ENCODE data around the gene PRCD. TPM values are rescaled to one million over a fixed set of nuclear protein-coding genes. Genes with fewer than 3 reads are reported as not detected.
A peak's percentile ranks its signal among the peaks of the same experiment; 100 is the strongest.

PRCD gene
- total RNA-seq, 2 donors from 2014 or later: 1.9 to 2.4 TPM

DNA sequence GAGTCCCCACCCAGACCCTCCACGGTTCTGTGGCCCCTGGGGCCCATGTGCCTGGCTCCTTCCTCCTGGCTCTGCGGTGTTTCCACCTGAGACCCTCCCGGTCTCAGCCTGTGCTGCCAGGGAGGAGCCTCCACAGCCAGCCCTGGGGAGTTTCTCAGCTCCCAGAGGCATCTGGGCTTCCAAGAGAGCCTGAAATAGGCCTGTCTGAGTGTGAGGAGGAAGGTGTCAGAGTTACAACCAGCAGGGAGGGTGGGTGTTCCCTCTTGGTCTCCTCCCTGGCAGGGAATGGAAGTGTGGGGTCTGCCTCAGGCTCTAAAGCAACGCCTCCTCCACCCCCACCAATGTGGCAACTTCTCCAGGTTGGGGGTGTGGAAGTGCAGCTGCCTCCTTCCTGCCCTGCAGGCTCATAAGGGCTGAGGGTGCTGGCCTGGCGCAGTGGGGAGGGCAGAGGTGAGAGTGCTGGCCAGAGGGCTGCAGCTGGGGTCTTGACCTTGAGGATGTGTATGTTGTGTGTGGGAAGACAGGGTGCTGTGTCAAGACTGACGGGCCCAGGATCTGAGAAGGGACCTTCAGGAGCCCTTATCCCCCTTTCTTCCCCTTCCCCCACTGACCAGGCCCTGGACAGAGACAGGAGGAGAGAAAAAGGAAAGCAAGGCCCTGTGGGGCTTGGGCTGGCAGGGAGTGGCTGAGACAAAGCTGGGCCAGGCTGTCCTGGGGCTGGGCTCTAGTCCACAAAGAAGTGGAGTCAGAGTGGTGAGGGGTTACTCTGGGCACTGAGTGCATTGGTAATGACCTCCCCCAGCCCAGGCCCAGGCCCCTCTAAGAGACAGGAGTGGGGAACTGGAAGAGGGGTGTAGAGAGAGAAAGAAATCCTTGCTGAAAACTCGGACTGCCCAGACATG lies 4.8 kb upstream of the PRCD start:
- ATAC-seq (ENCODE audit: insufficient number of reproducible peaks, low FRiP score, low read depth): no peak
- H3K9me3 ChIP-seq: no peaks in the 10 kb centered on the region
- DNase-seq (ENCODE audit: low spot score): no peak
- H3K27ac ChIP-seq: no peak overlapping the region
- peaks cover 5% of the 10 kb centered on the region for H3K27me3 ChIP-seq (replicated peaks; ENCODE audit: insufficient read depth)
- H3K4me3 ChIP-seq: no peak overlapping the region
- no peaks in the 10 kb centered on the region for H3K36me3 ChIP-seq
- TF ChIP-seq CTCF (IDR thresholded peaks at IDR 0.05): no peak
- H3K4me1 ChIP-seq (ENCODE audit: control insufficient read depth in 1 of 2, low read depth in 2 of 2): peaks cover 11 to 28% of the 10 kb centered on the region in 2 donors

GRCh38 chr17:76535788-76536510 lies 3.9 kb upstream of the PRCD start:
- no peak overlapping the region for H3K27ac ChIP-seq
- H3K9me3 ChIP-seq: no peaks in the 10 kb centered on the region
- no peak for ATAC-seq (ENCODE audit: insufficient number of reproducible peaks, low FRiP score, low read depth)
- H3K27me3 ChIP-seq (replicated peaks; ENCODE audit: insufficient read depth): peaks cover 5% of the 10 kb centered on the region
- no peak for TF ChIP-seq CTCF (IDR thresholded peaks at IDR 0.05)
- H3K36me3 ChIP-seq: no peaks in the 10 kb centered on the region
- no peak for DNase-seq (ENCODE audit: low spot score)
- H3K4me1 ChIP-seq (ENCODE audit: control insufficient read depth in 1 of 2, low read depth in 2 of 2): peaks cover 4 to 25% of the 10 kb centered on the region in 2 donors
- H3K4me3 ChIP-seq: no peak overlapping the region

DNA sequence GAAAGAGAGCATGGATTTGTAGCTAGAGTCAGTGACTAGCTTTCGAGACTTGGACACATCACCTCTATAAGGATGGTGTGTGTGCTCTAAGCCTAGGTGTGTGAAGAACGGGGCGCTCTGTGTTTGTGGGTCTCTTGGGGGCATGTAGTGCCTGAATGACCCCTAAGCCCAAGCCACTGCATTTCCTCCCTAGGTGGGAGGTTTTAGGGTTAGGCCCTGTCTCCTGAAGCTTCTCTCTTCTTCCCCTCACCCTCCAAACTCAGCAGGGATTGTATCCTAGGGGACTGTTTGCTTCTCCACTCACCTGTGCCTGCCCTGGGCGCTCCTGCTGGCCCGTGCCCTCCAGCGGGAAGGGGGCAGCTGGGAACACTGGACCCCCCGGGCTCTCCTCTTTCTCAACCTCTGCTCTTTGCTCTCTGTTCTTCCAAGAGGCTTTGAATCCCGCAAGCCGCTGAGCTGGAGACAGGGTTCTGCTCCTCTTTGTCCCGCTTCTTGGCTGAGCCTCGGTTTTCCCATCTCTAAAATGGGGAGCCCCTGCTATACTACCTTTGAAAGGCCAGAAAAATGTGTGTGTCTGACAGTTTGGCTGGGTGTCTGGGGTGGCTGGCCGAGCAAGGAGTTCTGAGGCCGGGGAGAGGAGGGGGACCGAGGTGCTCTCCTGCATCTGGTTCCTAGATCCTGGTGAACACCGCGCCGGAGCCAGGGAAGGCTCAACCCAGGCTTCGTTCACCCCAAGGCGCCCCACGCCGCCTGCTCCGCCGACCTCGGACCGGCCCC lies 3.1 kb upstream of the PRCD start:
- H3K27me3 ChIP-seq (replicated peaks; ENCODE audit: insufficient read depth): peaks cover 5% of the 10 kb centered on the region
- H3K4me1 ChIP-seq (ENCODE audit: control insufficient read depth in 1 of 2, low read depth in 2 of 2): peaks cover 4 to 27% of the 10 kb centered on the region in 2 donors
- H3K27ac ChIP-seq: no peak overlapping the region
- DNase-seq (ENCODE audit: low spot score) (no peak), ATAC-seq (ENCODE audit: insufficient number of reproducible peaks, low FRiP score, low read depth) (no peak)
- no peaks in the 10 kb centered on the region for H3K9me3 ChIP-seq
- peak overlapping the region; percentile 65 for H3K4me3 ChIP-seq
- no peaks in the 10 kb centered on the region for H3K36me3 ChIP-seq
- TF ChIP-seq CTCF (IDR thresholded peaks at IDR 0.05): no peak

DNA sequence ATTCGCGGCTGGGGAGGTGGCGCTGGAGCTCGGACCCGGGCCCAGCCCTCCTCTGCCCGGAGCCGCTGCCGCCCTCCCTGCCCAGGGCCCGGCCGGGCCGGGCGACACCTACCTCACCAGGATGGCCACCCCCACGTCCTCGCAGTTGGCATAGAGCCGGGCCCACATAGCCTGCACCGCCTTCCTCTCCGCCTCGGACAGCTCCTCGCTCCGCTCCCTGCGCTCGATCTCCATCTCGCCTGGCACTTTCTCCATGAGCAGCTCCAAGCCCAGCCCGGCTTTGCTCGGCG lies 2.6 kb upstream of the PRCD start:
- Histone ChIP-seq H3K27me3 (replicated peaks; ENCODE audit: insufficient read depth) (peaks cover 5% of the 10 kb centered on the region), H3K27ac (no peak overlapping the region), H3K4me1 (ENCODE audit: control insufficient read depth in 1 of 2, low read depth in 2 of 2) (peaks cover 4 to 27% of the 10 kb centered on the region in 2 donors), H3K9me3 (no peaks in the 10 kb centered on the region), H3K36me3 (no peaks in the 10 kb centered on the region), H3K4me3 (peak overlapping the region; percentile 65)
- no peak for ATAC-seq (ENCODE audit: insufficient number of reproducible peaks, low FRiP score, low read depth)
- no peak for DNase-seq (ENCODE audit: low spot score)
- TF ChIP-seq CTCF (IDR thresholded peaks at IDR 0.05): no peak
